Measurements from ENCODE around the gene DHRS9. TPM values are rescaled to one million over a fixed set of nuclear protein-coding genes. Genes with fewer than 3 reads are reported as not detected.

Gene DHRS9
- total RNA-seq, 8 experiments from 2014 or later, result 0.05 to 44.5 (median 0.33) TPM; not detected in 3

DNA sequence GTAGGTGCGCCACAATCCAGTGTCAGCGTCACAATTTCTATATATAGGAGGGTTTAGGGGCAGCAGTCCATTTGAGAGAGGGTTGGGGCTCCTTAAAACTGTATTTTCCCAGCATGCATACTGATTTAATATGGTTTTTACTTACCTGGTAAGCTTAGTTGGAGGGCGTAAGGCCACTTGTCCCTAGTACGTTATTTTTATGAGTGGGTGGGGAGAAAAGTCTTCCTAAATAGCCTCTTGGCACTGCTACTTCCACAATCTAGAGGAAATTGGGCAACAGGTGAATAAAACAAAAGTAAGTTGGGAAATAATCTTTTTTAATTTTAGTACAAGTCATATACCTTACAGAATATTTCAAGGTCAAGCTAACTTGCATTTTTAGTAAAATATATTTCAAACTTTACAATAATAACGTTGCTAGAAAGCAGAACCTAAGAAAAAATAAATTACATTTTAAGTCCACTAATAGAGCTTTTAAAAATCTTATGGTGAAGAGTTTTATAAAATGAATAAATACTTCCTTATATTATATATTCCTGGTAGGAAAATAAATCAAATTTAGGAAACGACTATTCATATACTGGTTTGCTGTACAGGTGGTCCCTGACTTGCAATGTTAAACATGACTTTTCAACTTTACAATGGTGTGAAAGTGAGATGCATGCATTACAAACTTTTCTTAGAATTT, 20.9 kb downstream of the DHRS9 start:
- no peak overlapping the region for H3K4me3 ChIP-seq
- 33 to 98% (median 88%) methylated on average over 3 to 6 of the region's 6 CpGs; no CpG with 5 or more reads in 1 of the 10 experiments for WGBS, 10 experiments
- in situ Hi-C loops (cut with MboI; ENCODE audit: low pct_unique_long_range_greater_than_20kb in 2 of 9, low sequenced_read_pairs in 9 of 9, unreplicated experiment in 9 of 9), result loop anchor here in 1 of 9 experiments (25.0 kb wide), 1 partner anchor 128 kb away; no protein-coding TSS in a partner anchor
- no peak overlapping the region for H3K27ac ChIP-seq
- no peak for ATAC-seq (replicated peaks in 6 of 8)
- no peaks in the 10 kb centered on the region for H3K4me1 ChIP-seq (replicated peaks in 1 of 2)

- H3K4me3 ChIP-seq, result no peak overlapping the region
- H3K4me1 ChIP-seq (replicated peaks in 1 of 2), result no peaks in the 10 kb centered on the region
- in situ Hi-C loops (cut with MboI; ENCODE audit: low pct_unique_long_range_greater_than_20kb in 2 of 9, low sequenced_read_pairs in 9 of 9, unreplicated experiment in 9 of 9), result loop anchor here in 1 of 9 experiments (25.0 kb wide), 1 partner anchor 129 kb away; no protein-coding TSS in a partner anchor
- no peak overlapping the region for H3K27ac ChIP-seq
- WGBS, 10 experiments, result 6 to 100% (median 74%) methylated on average over 1 to 3 of the region's 3 CpGs
- ATAC-seq (replicated peaks in 6 of 8), result no peak
Measured at GRCh38 chr2:169091256-169091655, 21.9 kb downstream of the DHRS9 start.

- in situ Hi-C loops (cut with MboI; ENCODE audit: low pct_unique_long_range_greater_than_20kb in 2 of 9, low sequenced_read_pairs in 9 of 9, unreplicated experiment in 9 of 9), result loop anchor here in 1 of 9 experiments (25.0 kb wide), 1 partner anchor 130 kb away; no protein-coding TSS in a partner anchor
- 0 to 90% (median 83%) methylated on average over 1 to 8 of the region's 8 CpGs for WGBS, 10 experiments
- Histone ChIP-seq H3K27ac (no peak overlapping the region), H3K4me1 (replicated peaks in 1 of 2) (no peaks in the 10 kb centered on the region), H3K4me3 (no peak overlapping the region)
- no peak for ATAC-seq (replicated peaks in 6 of 8)
Measured at GRCh38 chr2:169091761-169092519, 22.6 kb downstream of the DHRS9 start.

- Histone ChIP-seq H3K4me1 (replicated peaks in 1 of 2) (no peaks in the 10 kb centered on the region), H3K27ac (no peak overlapping the region), H3K4me3 (no peak overlapping the region)
- in situ Hi-C loops (cut with MboI; ENCODE audit: low pct_unique_long_range_greater_than_20kb in 2 of 9, low sequenced_read_pairs in 9 of 9, unreplicated experiment in 9 of 9), result loop anchor here in 1 of 9 experiments (25.0 kb wide), 1 partner anchor 131 kb away; no protein-coding TSS in a partner anchor
- no peak for ATAC-seq (replicated peaks in 6 of 8)
- WGBS, 10 experiments, result 13 to 100% (median 92%) methylated on average over 1 to 2 of the region's 2 CpGs
Measured at GRCh38 chr2:169093535-169093934, 24.2 kb downstream of the DHRS9 start.

DNA sequence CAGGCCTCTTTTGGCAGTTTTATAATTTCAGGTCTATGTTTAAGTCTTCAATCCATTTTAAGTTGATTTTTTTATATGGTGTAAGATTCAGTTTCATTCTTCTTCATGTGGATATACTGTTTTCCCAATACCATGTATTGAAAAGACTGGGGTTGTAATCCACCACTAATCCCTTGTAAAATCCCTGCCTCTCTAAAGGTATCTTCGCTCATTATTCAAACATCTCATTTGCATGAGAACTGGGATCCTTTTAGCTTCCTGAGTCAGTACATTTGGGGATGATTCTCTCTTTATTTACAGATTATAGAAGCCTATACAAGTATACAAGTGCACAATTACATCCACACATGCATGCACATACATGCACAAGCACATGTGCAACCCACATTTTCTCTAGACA, 25.3 kb downstream of the DHRS9 start:
- H3K4me3 ChIP-seq, result no peak overlapping the region
- H3K27ac ChIP-seq, result no peak overlapping the region
- ATAC-seq (replicated peaks in 6 of 8), result no peak
- in situ Hi-C loops (cut with MboI; ENCODE audit: low pct_unique_long_range_greater_than_20kb in 2 of 9, low sequenced_read_pairs in 9 of 9, unreplicated experiment in 9 of 9), result loop anchor here in 1 of 9 experiments (25.0 kb wide), 1 partner anchor 132 kb away; no protein-coding TSS in a partner anchor
- WGBS, 10 experiments, result 0 to 100% (median 37%) methylated on average over 1 of the region's 1 CpG; no CpG with 5 or more reads in 4 of the 10 experiments
- no peaks in the 10 kb centered on the region for H3K4me1 ChIP-seq (replicated peaks in 1 of 2)

GRCh38 chr2:169095621-169096105, 26.3 kb downstream of the DHRS9 start:
- in situ Hi-C loops (cut with MboI; ENCODE audit: low pct_unique_long_range_greater_than_20kb in 2 of 9, low sequenced_read_pairs in 9 of 9, unreplicated experiment in 9 of 9), result loop anchor here in 1 of 9 experiments (25.0 kb wide), 1 partner anchor 133 kb away; no protein-coding TSS in a partner anchor
- ATAC-seq (replicated peaks in 6 of 8), result peak in 3 of 8 experiments; percentile 55 to 95 (median 93)
- 0 to 100% (median 76%) methylated on average over 1 to 4 of the region's 5 CpGs; no CpG with 5 or more reads in 1 of the 10 experiments for WGBS, 10 experiments
- Histone ChIP-seq H3K27ac (no peak overlapping the region), H3K4me3 (no peak overlapping the region), H3K4me1 (replicated peaks in 1 of 2) (no peaks in the 10 kb centered on the region)

DNA sequence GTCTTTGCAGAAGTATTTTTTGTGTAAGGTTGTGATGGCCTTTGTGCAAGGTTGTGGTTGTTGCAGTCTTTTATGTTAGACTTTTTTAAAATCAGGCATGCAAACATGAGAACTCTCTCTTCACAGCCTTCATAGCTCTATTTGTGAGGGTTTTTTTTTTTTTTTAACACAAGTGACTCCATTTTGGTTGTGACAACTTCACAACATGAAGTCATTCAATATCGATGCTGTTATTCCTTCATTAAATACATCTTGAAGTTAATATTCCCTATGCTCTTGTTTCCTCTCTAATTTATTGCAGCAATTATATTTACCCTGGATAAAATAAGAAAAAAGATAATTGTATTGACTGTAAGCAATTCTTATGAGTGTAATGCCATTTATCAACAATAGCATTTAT, 35.5 kb downstream of the DHRS9 start:
- no peak overlapping the region for H3K4me3 ChIP-seq
- H3K4me1 ChIP-seq (replicated peaks in 1 of 2), result peaks cover 0 to 13% of the 10 kb centered on the region in 2 donors
- no peak overlapping the region for H3K27ac ChIP-seq
- in situ Hi-C loops (cut with MboI; ENCODE audit: low pct_unique_long_range_greater_than_20kb in 2 of 9, low sequenced_read_pairs in 9 of 9, unreplicated experiment in 9 of 9), result no loop called here
- no peak for ATAC-seq (replicated peaks in 6 of 8)
- 10 to 100% (median 75%) methylated on average over 1 of the region's 1 CpG; no CpG with 5 or more reads in 1 of the 10 experiments for WGBS, 10 experiments

DNA sequence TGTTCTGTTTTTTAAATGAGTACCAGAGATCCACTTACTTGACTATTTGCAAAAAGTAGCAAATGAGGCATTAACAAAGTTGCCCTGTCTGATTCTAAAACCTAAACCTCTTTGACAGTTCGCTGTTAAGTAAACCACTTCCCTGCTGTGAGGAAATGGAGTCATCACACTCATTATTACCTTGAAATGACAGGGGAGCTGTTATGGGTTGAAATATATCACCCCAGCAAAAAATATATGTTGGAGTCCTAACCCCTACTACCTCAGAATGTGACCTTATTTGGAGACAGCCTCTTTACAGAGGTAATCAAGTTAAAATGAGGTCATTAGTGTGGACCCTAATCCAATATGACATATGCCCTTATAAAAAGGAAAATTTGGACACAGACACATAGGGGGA, 36.1 kb downstream of the DHRS9 start:
- no peak overlapping the region for H3K4me3 ChIP-seq
- H3K4me1 ChIP-seq (replicated peaks in 1 of 2), result peaks cover 6 to 14% of the 10 kb centered on the region in 2 donors
- in situ Hi-C loops (cut with MboI; ENCODE audit: low pct_unique_long_range_greater_than_20kb in 2 of 9, low sequenced_read_pairs in 9 of 9, unreplicated experiment in 9 of 9), result no loop called here
- WGBS, 10 experiments, result 15 to 100% (median 50%) methylated on average over 1 of the region's 1 CpG; no CpG with 5 or more reads in 4 of the 10 experiments
- no peak overlapping the region for H3K27ac ChIP-seq
- no peak for ATAC-seq (replicated peaks in 6 of 8)

- no peak for ATAC-seq (replicated peaks in 6 of 8)
- in situ Hi-C loops (cut with MboI; ENCODE audit: low pct_unique_long_range_greater_than_20kb in 2 of 9, low sequenced_read_pairs in 9 of 9, unreplicated experiment in 9 of 9), result no loop called here
- 0 to 86% (median 51%) methylated on average over 1 to 2 of the region's 2 CpGs; no CpG with 5 or more reads in 2 of the 10 experiments for WGBS, 10 experiments
Measured at GRCh38 chr2:169106134-169106533, 36.8 kb downstream of the DHRS9 start.

GRCh38 chr2:169106563-169107545, 37.5 kb downstream of the DHRS9 start:
- no peak for ATAC-seq (replicated peaks in 6 of 8)
- 10 to 100% (median 85%) methylated on average over 1 to 6 of the region's 6 CpGs for WGBS, 10 experiments
- H3K4me3 ChIP-seq, result no peak overlapping the region
- in situ Hi-C loops (cut with MboI; ENCODE audit: low pct_unique_long_range_greater_than_20kb in 2 of 9, low sequenced_read_pairs in 9 of 9, unreplicated experiment in 9 of 9), result no loop called here
- H3K27ac ChIP-seq, result no peak overlapping the region
- peaks cover 8 to 21% of the 10 kb centered on the region in 2 donors for H3K4me1 ChIP-seq (replicated peaks in 1 of 2)

More at GRCh38 chr2:169106134-169106533, 36.8 kb downstream of the DHRS9 start:
- Histone ChIP-seq H3K27ac (no peak overlapping the region), H3K4me1 (replicated peaks in 1 of 2) (peaks cover 8 to 21% of the 10 kb centered on the region in 2 donors), H3K4me3 (no peak overlapping the region)

DNA sequence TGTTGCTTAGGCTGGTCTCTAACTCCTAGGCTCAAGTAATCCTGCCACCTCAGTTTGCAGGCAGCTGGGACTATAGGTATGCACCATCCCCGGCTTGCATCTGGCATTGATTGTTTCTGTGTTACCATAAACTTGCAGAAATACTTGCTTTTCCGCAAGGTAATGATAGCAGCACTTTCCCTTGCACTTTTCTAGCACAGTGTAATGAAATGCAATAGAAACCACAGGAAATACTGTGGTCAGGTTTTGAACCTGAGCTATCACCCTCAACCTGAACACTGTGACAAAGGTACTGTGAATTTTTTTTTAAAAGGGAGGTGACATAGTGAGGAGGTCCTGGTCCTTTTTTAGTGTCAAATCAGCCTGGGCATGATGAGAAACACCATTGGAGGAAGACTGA, 38.3 kb downstream of the DHRS9 start:
- Histone ChIP-seq H3K4me1 (replicated peaks in 1 of 2) (peaks cover 8 to 21% of the 10 kb centered on the region in 2 donors), H3K4me3 (no peak overlapping the region), H3K27ac (no peak overlapping the region)
- in situ Hi-C loops (cut with MboI; ENCODE audit: low pct_unique_long_range_greater_than_20kb in 2 of 9, low sequenced_read_pairs in 9 of 9, unreplicated experiment in 9 of 9), result no loop called here
- ATAC-seq (replicated peaks in 6 of 8), result no peak
- WGBS, 10 experiments, result 8 to 86% (median 68%) methylated on average over 1 to 2 of the region's 2 CpGs; no CpG with 5 or more reads in 2 of the 10 experiments

All from motor neuron (in vitro differentiated cells).